GM19324 (cell line): Measurements from ENCODE around the gene UBTD1.

ENCODE experiments used
- ATAC-seq: cut with Tn5 transposase; IDR thresholded peaks from one replicate; pipeline ENCODE4 v1.9.1; 2021; ENCODE audit warnings: mild to moderate bottlenecking, moderate library complexity; ENCODE audit not compliant: unreplicated experiment, low FRiP score

Gene UBTD1

GRCh38 chr10:97481071-97481470 is 17.7 kb upstream of the UBTD1 start:
- no peak for ATAC-seq

GRCh38 chr10:97482381-97482780 is 16.3 kb upstream of the UBTD1 start:
- ATAC-seq, result no peak

- ATAC-seq, result no peak
These were observed 15.2 kb upstream of the UBTD1 start for GRCh38 chr10:97483506-97483905.

DNA sequence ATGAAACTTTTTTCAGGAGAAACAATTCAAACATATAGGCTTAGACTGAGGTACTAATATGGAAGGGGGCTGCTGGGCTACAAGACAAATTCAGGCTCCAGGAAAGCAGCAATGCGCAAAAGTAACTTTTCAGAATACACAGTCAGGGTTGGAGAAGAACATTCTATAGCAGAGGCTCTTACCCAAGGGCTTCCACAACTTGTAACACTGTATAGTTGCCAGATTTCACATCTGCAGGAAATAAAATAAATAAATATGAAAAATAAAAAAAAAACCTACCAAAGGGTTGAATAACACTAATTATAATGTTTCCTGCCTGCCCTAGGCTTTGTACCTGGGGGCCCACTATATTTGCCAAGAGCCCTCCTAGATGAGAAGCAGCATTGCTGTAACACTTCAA is 14.8 kb upstream of the UBTD1 start:
- no peak for ATAC-seq

DNA sequence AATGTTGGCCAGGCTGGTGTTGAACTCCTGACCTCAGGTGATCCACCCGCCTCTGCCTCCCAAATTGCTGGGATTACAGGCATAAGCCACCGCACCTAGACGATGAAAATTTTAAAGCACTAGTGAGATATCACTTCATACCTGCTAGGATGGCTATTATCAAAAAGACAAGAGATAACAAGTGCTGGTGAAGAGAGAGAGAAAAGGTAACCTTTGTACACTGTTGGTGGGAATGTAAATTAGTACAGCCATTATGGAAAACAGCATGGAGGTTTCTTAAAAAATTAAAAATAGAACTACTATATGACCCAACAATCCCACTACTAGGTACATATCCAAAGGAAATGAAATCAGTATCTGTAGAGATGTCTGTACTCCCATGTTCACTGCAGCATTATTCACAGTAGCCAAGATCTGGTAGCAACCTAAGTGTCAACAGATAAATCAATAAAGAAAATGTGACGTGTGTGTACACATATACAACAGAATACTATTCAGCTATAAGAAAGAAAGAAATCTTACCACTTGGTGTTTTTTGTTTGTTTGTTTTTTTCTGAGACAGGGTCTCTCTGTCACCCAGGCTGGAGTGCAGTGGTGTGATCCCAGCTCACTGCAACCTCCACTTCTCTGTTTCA is 13.0 kb upstream of the UBTD1 start:
- ATAC-seq, result no peak

GRCh38 chr10:97490592-97490991 is 8.1 kb upstream of the UBTD1 start:
- no peak for ATAC-seq

DNA sequence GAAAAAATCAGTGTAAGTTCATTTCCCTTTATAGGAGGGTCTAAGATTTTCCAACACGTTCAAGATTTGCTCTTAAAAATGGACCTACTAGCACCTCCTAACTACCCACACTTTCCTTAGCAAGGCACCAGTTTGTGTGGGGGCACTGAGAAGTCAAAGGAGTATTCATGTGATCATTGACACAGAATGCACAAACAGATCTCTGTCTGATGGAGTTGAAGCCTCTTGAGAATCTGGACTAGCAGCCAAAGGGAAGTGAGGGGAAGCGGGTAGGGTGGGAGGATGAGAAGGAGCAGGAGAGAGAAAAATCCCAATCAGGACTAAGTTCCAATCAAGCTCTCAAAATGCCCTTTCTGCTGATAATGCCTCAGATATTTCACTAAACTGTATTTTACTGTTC is 4.6 kb upstream of the UBTD1 start:
- ATAC-seq, result no peak

DNA sequence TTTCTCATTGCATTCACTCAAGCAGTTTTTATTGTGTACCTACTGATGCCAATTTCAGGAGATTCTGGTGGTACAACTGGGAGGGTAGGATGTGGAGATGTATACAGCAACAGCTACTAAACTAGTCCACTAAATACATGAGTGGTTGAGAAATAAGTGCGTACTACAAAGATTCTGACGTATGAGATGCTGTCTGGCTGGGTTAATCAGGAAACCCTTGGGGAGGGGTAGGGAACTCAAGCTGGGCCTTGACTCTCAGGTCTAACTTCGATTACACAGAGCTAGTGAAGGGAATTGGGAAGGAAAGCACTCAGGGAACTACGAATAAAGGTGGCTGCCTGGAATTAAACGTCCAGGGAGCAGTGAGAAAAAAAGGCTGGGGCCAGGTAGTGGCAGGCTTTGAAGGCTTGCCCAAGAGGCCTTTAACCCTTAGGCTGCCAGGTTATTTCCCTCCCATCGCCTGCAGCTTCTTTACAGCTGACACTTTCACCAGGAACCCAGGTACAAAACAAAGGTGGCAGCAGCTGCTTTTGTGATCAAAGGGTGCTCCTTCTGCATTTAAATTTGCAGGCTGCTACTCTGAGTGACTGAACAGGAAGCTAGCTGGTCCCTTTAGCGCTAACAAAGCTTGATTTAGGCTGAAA is 3.7 kb upstream of the UBTD1 start:
- ATAC-seq, result no peak

- ATAC-seq, result no peak
These were observed 1.1 kb upstream of the UBTD1 start for GRCh38 chr10:97497572-97498075.

GRCh38 chr10:97498076-97498840 is 466 bp upstream of the UBTD1 start, which contains the start of gene MMS19:
Gene MMS19 (minus strand): TSS chr10:97498422. CDS start chr10:97498384, 38 bp downstream.
- ATAC-seq, result peak; percentile 95

GRCh38 chr10:97499561-97500296 is 1.0 kb downstream of the UBTD1 start:
- ATAC-seq, result no peak

- ATAC-seq, result no peak
These were observed 1.5 kb downstream of the UBTD1 start for GRCh38 chr10:97500297-97500575.

DNA sequence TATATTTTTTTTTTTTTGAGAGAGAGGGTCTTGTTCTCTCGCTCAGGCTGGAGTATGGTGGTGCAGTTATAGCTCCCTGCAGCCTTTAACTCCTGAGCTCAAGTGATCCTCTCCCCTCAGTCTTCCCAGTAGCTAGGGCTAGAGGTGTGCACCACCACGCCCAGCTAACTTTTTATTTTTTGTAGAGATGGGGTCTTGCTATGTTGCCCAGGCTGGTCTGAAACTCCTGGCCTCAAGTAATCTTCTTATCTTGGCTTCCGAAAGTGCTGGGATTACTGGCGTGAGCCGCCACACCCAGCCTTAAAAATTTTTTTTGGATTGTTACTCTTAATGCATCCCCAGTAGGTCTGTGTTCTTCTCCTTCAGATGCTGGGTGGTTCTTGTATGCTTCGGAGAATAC is 4.2 kb downstream of the UBTD1 start:
- ATAC-seq, result no peak

- ATAC-seq, result no peak
These were observed 4.7 kb downstream of the UBTD1 start for GRCh38 chr10:97503406-97503805.

GRCh38 chr10:97505152-97505551 is 6.4 kb downstream of the UBTD1 start:
- ATAC-seq, result no peak

DNA sequence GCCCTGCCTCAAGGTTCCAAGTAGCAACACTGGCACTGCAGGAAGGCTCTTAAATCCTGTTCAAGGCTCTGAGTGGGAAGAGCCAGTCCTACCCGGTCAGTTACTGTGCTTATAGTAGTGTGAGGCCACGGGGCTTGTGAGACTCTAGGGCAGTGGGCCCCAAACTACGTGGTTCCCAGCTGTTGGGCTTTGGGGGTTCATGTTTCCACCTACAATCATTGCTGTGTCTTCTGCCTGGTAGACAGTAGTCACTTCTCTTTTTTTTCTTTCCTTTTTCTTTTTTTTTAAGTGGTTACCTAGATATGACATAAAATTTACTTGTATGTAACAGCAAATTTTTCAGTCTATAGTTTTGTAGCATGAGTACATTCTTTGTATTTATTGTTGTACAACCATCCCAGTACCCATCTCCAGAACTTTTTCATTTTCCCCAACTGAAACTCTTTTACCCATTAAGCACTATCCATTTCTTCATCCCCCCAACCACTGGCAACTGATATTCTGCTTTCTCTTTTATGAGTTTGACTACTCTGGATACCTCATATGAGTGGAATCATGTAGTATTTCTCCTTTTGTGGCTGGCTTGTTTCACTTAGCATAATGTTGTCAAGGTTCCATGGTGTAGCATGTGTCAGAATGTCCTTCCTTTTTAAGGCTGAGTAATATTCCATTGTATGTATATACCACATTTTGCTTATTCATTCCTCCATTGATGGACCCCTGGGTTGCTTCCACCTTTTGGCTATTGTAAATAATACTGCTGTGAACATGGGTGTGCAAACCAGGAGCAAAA is 7.7 kb downstream of the UBTD1 start:
- ATAC-seq, result no peak

DNA sequence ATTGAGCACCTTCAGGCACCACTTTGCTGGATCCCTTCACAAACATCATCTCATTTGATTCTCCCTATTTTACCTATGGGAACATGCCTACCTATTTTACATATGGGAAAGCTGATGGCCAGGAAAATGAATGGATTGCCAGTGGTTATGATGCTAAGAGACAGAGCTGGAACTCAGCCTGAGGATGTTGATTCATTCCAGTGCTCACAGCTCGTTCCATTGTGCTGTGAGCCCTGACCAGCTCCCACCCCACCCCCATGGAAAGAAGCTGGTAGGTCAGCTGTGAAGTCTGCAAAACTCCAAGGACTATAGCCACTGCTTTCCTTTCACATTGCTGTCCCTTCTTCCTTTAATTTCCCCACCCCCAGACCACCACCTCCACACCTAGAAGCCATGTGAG is 9.6 kb downstream of the UBTD1 start:
- no peak for ATAC-seq

DNA sequence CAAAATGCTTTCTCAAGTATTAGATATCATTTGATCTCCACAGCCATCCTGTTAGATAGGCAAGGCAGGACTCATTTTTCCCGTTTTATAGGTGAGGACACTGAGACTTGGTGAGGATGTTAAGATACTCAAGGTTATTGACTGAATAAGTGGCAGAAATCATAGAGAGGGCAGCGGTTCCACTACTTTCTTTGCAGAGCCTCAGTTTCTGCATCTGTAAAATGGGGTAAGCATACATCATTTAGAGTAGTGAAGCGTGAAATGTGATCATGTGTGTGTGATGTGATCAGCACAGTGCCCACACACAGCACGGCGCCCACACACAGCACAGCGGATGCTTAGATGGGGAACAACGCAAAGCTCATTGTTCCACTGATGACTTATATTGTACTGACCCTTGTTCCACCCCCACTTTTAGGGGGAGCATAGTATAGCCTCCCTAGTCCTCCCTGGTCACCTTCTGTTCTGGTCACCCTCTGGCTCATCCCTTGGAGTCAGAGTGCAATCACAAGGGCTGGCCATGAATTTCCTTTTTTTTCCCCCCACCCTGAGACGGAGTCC is 10.5 kb downstream of the UBTD1 start:
- no peak for ATAC-seq

DNA sequence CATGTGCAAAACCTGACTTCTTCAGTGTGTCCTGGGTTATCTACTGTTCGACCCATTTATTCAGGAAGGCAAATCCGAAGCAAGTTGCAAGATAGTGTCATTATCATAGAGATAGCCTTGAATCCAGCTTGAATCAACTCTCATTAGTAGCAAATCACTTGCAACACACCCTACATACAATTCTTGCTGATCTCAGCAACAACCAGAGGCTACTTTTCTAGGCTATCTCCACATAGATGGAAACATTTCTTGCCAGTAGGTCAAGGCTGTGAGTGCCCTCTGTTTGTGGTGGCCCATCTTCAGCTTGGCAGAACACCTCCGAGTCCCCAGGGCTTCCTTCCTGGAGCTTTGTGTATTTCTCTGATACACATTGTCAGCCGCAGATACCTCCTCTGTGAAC is 12.0 kb downstream of the UBTD1 start:
- no peak for ATAC-seq
